GM12878 (cell line): ENCODE data around the gene ITPR2. TPM values are rescaled to one million over a fixed set of nuclear protein-coding genes. Genes with fewer than 3 reads are reported as not detected.

Experiments
- ATAC-seq: fragments of 200-7000 bp; cut with Tn5 transposase; 3 replicates; pipeline ENCODE4 v1.9.1; 2020; ENCODE audit warnings: mild to moderate bottlenecking, moderate library complexity
- BruUV-seq: library from RNA; stranded (reverse); fragments of 400-500 nt; replicated peaks from 2 replicates; lab custom pipeline; 2021; lab: Mats Ljungman, UMichigan
- CTCF ChIA-PET: fragments of 300-600 bp; sonication (Branson Sonifier 250); formaldehyde crosslinking; extraction: SDS; loops from one replicate; lab custom pipeline; 2021; ENCODE audit warnings: inconsistent platforms; lab: Yijun Ruan, JAX
- POLR2A ChIA-PET: fragments of 350-600 bp; formaldehyde crosslinking; extraction: SDS; loops from one replicate; lab custom pipeline; 2021; ENCODE audit warnings: inconsistent platforms; lab: Charles Lee
- RAD21 ChIA-PET: fragments of 300-600 bp; sonication (Branson Sonifier 250); formaldehyde crosslinking; loops from one replicate; lab custom pipeline; 2023; ENCODE audit warnings: antibody characterized with exemption; ENCODE audit not compliant: unreplicated experiment; lab: Charles Lee
- SMC1A ChIA-PET: fragments of 300-600 bp; sonication (Branson Sonifier 250); formaldehyde crosslinking; loops from one replicate; lab custom pipeline; 2023; ENCODE audit not compliant: unreplicated experiment, uncharacterized antibody; lab: Charles Lee
- DNase-seq: peaks from one replicate; pipeline ENCODE4 v3.0.0-alpha.2; 2011; ENCODE audit warnings: low read depth, low spot score
- FAIRE-seq: peaks from 3 replicates; lab custom pipeline; 2011; peaks lifted over from hg19 to GRCh38; lab: Jason Lieb, UNC
- H2AFZ ChIP-seq: 2 replicates; pipeline ENCODE4 v1.6.0; 2011; ENCODE audit warnings: low read depth, low read length, control low read depth; ENCODE audit not compliant: control insufficient read depth
- H3K27ac ChIP-seq: 2 replicates; pipeline ENCODE4 v1.5.1; 2011; ENCODE audit warnings: control low read depth; ENCODE audit not compliant: control insufficient read depth, insufficient read depth
- H3K27me3 ChIP-seq, 2 experiments: replicated peaks in 1 of 2; 2 replicates each; pipeline versions ENCODE4 v1.6.0 to v1.6.1; 2011; ENCODE audit warnings: low read length in 1 of 2; ENCODE audit not compliant: control insufficient read depth in 2 of 2, insufficient read depth in 2 of 2
- H3K36me3 ChIP-seq, 2 experiments: 2 replicates each; pipeline ENCODE4 v1.5.1; 2011; ENCODE audit warnings: low read length in 1 of 2; ENCODE audit not compliant: control insufficient read depth in 2 of 2, insufficient read depth in 2 of 2
- H3K4me1 ChIP-seq: 2 replicates; pipeline ENCODE4 v1.6.1; 2011; ENCODE audit warnings: mild to moderate bottlenecking, low read length, moderate library complexity, mixed read lengths; ENCODE audit not compliant: control insufficient read depth, insufficient read depth
- H3K4me2 ChIP-seq: 2 replicates; pipeline ENCODE4 v1.6.0; 2011; ENCODE audit warnings: control low read depth; ENCODE audit not compliant: control insufficient read depth, insufficient read depth
- H3K4me3 ChIP-seq: fragments of 200-600 bp; sonication (generic); 2 replicates; pipeline ENCODE4 v1.5.1; 2016
- H3K79me2 ChIP-seq: 2 replicates; pipeline ENCODE4 v1.6.0; 2011; ENCODE audit warnings: low read length; ENCODE audit not compliant: control insufficient read depth, insufficient read depth
- H3K9ac ChIP-seq: 2 replicates; pipeline ENCODE4 v1.8.0; 2011; ENCODE audit warnings: low read length, control low read depth, mixed read lengths; ENCODE audit not compliant: control insufficient read depth, insufficient read depth
- H3K9me3 ChIP-seq: replicated peaks from 3 replicates; pipeline ENCODE4 v1.5.1; 2011; ENCODE audit warnings: mild to moderate bottlenecking, low read length; ENCODE audit not compliant: control insufficient read depth, insufficient read depth
- H4K20me1 ChIP-seq: 2 replicates; pipeline ENCODE4 v1.6.0; 2011; ENCODE audit not compliant: control insufficient read depth, insufficient read depth
- ATF7 ChIP-seq: fragments of 450-650 bp; IDR thresholded peaks from 2 replicates; pipeline ENCODE4 v1.6.1; 2016; ENCODE audit warnings: low read depth, mild to moderate bottlenecking
- BACH1 ChIP-seq: fragments of 450-650 bp; IDR thresholded peaks from 2 replicates; pipeline ENCODE4 v1.6.1; 2017; ENCODE audit warnings: mild to moderate bottlenecking, borderline replicate concordance
- BRCA1 ChIP-seq: IDR thresholded peaks from 2 replicates; pipeline ENCODE4 v1.6.1; 2011; ENCODE audit warnings: low read depth, low read length, improper control_type of control experiment
- DPF2 ChIP-seq: fragments of 450-650 bp; IDR thresholded peaks from 2 replicates; pipeline ENCODE4 v1.6.1; 2017; ENCODE audit warnings: mild to moderate bottlenecking
- ESRRA ChIP-seq: IDR thresholded peaks from 2 replicates; pipeline ENCODE4 v1.6.1; 2012; ENCODE audit warnings: mild to moderate bottlenecking, low read length, improper control_type of control experiment
- IKZF1 ChIP-seq: fragments of 450-650 bp; conservative IDR thresholded peaks from 2 replicates; pipeline ENCODE4 v1.6.1; 2017; ENCODE audit warnings: antibody characterized with exemption, mild to moderate bottlenecking
- KDM1A ChIP-seq: fragments of 200-600 bp; sonication (generic); IDR thresholded peaks from 2 replicates; pipeline ENCODE4 v1.6.1; 2016; ENCODE audit warnings: borderline replicate concordance
- MTA3 ChIP-seq: IDR thresholded peaks from 2 replicates; pipeline ENCODE4 v1.6.1; 2012; ENCODE audit warnings: low read length, inconsistent platforms, borderline replicate concordance
- NR2F1 ChIP-seq: fragments of 450-650 bp; conservative IDR thresholded peaks from 2 replicates; pipeline ENCODE4 v1.6.1; 2017; ENCODE audit warnings: mild to moderate bottlenecking
- POLR2AphosphoS5 ChIP-seq: IDR thresholded peaks from 2 replicates; pipeline ENCODE4 v1.6.1; 2011; ENCODE audit warnings: mild to moderate bottlenecking, low read length, inconsistent platforms
- SIN3A ChIP-seq: IDR thresholded peaks from 2 replicates; pipeline ENCODE4 v1.6.1; 2012; ENCODE audit warnings: low read depth, low read length, improper control_type of control experiment
- TCF12 ChIP-seq: IDR thresholded peaks from 2 replicates; pipeline ENCODE4 v1.6.1; 2011; ENCODE audit warnings: low read depth, mild to moderate bottlenecking, low read length
- ZBED1 ChIP-seq: IDR thresholded peaks from 2 replicates; pipeline ENCODE4 v1.6.1; 2016; ENCODE audit warnings: borderline replicate concordance
- ZNF384 ChIP-seq: IDR thresholded peaks from 2 replicates; pipeline ENCODE4 v1.6.1; 2012; ENCODE audit warnings: low read depth, mild to moderate bottlenecking, low read length, improper control_type of control experiment, borderline replicate concordance
- WGBS: methylation state at CpG from one replicate; pipeline ENCODE4 v1.1.6; 2016; ENCODE audit warnings: low lambda C conversion rate; ENCODE audit not compliant: insufficient replicate concordance, insufficient coverage; ENCODE audit errors: missing lambda C conversion rate; 5-methylcytosine and 5-hydroxymethylcytosine counted together
- in situ Hi-C: fragments of 300-500 bp; cut with MboI; formaldehyde crosslinking; loops from 9 replicates; pipeline ENCODE4 v1.14.3; 2018; ENCODE audit warnings: mixed read lengths
- intact Hi-C: fragments of 100-400 bp; cut with micrococcal nuclease; formaldehyde crosslinking; loops from one replicate; pipeline ENCODE4 v1.14.2; 2022; ENCODE audit not compliant: unreplicated experiment
- polyA plus RNA-seq, 11 experiments: library from polyadenylated mRNA; depleted of rRNA in 4 of 11; unstranded in 6 of 11; stranded (reverse) in 5 of 11; fragments of >200 nt; fragmentation: Nextera tagmentation in 4 of 11; fragmentation: Illumina TruSeq in 1 of 11; extraction: Ambion mirVana in 4 of 11; extraction: Trizol in 1 of 11; gene quantifications; 1 replicate in 1 of 11; 2 replicates in 10 of 11; pipeline versions ENCODE4 v1.2.1 to v1.2.3, GENCODE V29; 2011 to 2016; ENCODE audit warnings: inconsistent platforms in 2 of 11, missing spikeins in 2 of 11, low read depth in 1 of 11
- total RNA-seq, 4 experiments: library from RNA; depleted of rRNA in 3 of 4; stranded (reverse); fragments of >200 nt in 3 of 4; fragmentation: Illumina TruSeq in 1 of 4; extraction: Trizol in 1 of 4; gene quantifications; 2 replicates each; pipeline versions ENCODE4 v1.2.1 to v1.2.3, GENCODE V29; 2013 to 2021
- TF ChIP-seq, protein P1 (sequence below): fragments of 450-650 bp; IDR thresholded peaks from 2 replicates; pipeline ENCODE4 v1.6.1; 2018; ENCODE audit warnings: mild to moderate bottlenecking, low read depth, moderate library complexity; ENCODE audit not compliant: partially characterized antibody

Gene ITPR2
- total and polyA plus RNA-seq, 10 of the 15 experiments (the other 5 are each of a cell fraction or from before 2014, with no cell fraction given): 7.5 to 76.2 (median 47.1) TPM

DNA sequence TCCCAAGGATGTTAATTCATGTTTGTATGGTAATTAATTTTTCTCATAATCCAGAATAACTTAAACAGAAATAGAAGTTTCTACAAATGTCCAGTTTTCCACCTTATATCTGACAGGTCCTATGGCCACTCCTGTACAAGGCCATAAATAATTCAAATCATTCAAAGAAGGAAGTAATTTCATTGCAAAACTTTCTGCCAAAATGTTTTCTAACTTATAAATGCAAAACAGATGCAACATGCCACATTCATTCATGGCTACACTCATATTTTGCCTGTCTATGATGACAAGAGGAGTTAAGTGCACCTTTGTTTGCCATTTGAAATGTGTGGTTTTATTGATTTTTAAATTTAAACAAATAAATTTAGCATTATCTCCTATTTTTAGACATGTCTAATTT is 34.4 kb downstream of the ITPR2 start:
- intact Hi-C loops: no loop called here
- peaks cover 38% of the 10 kb centered on the region for H3K79me2 ChIP-seq
- FAIRE-seq (no peak), ATAC-seq (no peak; the same call in 1 of the 3 replicates), DNase-seq (no peak)
- H3K27me3 ChIP-seq: no peaks in the 10 kb centered on the region
- H3K4me3 ChIP-seq: peak overlapping the region; percentile 29; the same call in 1 of the 2 replicates
- H3K27ac ChIP-seq: peak overlapping the region; percentile 22; the same call in 1 of the 2 replicates
- ChIA-PET SMC1A (interaction anchor here (0.8 to 2.3 kb wide), 9 partner anchors 9 to 81 kb away, joined by 4 to 12 read pairs (median 4); partner anchors contain the start of gene ITPR2), RAD21 (interaction anchor here (0.6 to 1.9 kb wide), 7 partner anchors 10 to 174 kb away, joined by 3 to 6 read pairs (median 4); no protein-coding TSS in a partner anchor), POLR2A (interaction anchor here (1.0 kb wide), 2 partner anchors 9 to 22 kb away, joined by 3 to 4 read pairs; no protein-coding TSS in a partner anchor), CTCF (interaction anchor here (0.8 to 1.2 kb wide), 3 partner anchors 32 to 507 kb away, joined by 3 to 6 read pairs (median 3); no protein-coding TSS in a partner anchor)
- H2AFZ ChIP-seq: no peak overlapping the region
- H3K36me3 ChIP-seq: peaks cover 7 to 8% of the 10 kb centered on the region in 2 experiments; a peak in 3 of 4 replicates
- H3K9ac ChIP-seq: no peak overlapping the region
- peaks cover 2% of the 10 kb centered on the region; the same call in 1 of the 3 replicates for H3K9me3 ChIP-seq
- in situ Hi-C loops: no loop called here
- no peak overlapping the region; the same call in 1 of the 2 replicates for H3K4me2 ChIP-seq
- no peaks in the 10 kb centered on the region for H4K20me1 ChIP-seq
- BruUV-seq: no TSS peak
- H3K4me1 ChIP-seq: peaks cover 24% of the 10 kb centered on the region
- TF ChIP-seq BACH1: no peak

DNA sequence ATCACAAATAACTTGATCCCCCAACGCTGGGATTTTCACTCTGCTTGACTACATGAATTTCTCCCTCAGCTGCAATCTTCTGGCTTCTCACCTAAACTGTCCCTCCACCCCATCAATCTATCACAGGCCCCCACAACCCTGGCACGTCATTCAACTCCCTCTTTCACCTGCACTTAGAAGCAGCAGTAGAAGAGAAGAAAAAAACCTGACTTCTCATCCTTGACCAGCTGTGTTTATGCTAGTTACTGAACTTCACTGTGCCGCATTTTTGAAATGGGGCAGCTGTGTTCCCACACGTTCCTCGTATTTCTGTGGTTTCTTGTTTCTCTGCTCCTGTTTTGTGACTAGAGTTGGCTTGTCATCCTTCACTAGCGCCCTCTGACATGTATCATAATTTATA is 35.0 kb downstream of the ITPR2 start:
- ChIA-PET SMC1A (interaction anchor here (0.7 to 2.3 kb wide), 12 partner anchors 9 to 82 kb away, joined by 3 to 12 read pairs (median 4); partner anchors contain the start of gene ITPR2), RAD21 (interaction anchor here (0.6 to 1.9 kb wide), 9 partner anchors 10 to 175 kb away, joined by 3 to 6 read pairs (median 4); no protein-coding TSS in a partner anchor), CTCF (interaction anchor here (0.7 to 1.2 kb wide), 7 partner anchors 10 to 507 kb away, joined by 3 to 6 read pairs (median 3); no protein-coding TSS in a partner anchor), POLR2A (interaction anchor here (0.7 to 1.7 kb wide), 5 partner anchors 8 to 212 kb away, joined by 3 to 5 read pairs (median 3); no protein-coding TSS in a partner anchor)
- WGBS: 36% methylated on average over 6 of the region's 6 CpGs
- H3K4me1 ChIP-seq: peaks cover 24% of the 10 kb centered on the region
- peak overlapping the region; percentile 49 for H2AFZ ChIP-seq
- H3K27me3 ChIP-seq: no peaks in the 10 kb centered on the region
- in situ Hi-C loops: no loop called here
- H3K9ac ChIP-seq: no peak overlapping the region
- H3K79me2 ChIP-seq: peaks cover 35% of the 10 kb centered on the region
- peak overlapping the region; percentile 22; the same call in 1 of the 2 replicates for H3K27ac ChIP-seq
- intact Hi-C loops: no loop called here
- peak overlapping the region; percentile 61; the same call in 1 of the 2 replicates for H3K4me2 ChIP-seq
- no peaks in the 10 kb centered on the region for H4K20me1 ChIP-seq
- peak overlapping the region; percentile 29; the same call in 1 of the 2 replicates for H3K4me3 ChIP-seq
- H3K36me3 ChIP-seq: peaks cover 7 to 8% of the 10 kb centered on the region in 2 experiments; a peak in 3 of 4 replicates
- H3K9me3 ChIP-seq: peaks cover 2% of the 10 kb centered on the region; the same call in 1 of the 3 replicates
- FAIRE-seq (peak; percentile 81), DNase-seq (peak; percentile 53), ATAC-seq (peak; percentile 82)
- no TSS peak for BruUV-seq
- TF ChIP-seq ATF7 (peak; percentile 53), MTA3 (no peak), ZBED1 (peak; percentile 54; the same call in 1 of the 2 replicates), BRCA1 (no peak), NR2F1 (no peak), DPF2 (0 out of 2 replicates have a peak, but pooled peaks have one; percentile 40), SIN3A (peak; percentile 32; the same call in 1 of the 2 replicates), KDM1A (no peak), ESRRA (no peak), TCF12 (peak; percentile 74; the same call in 1 of the 2 replicates), ZNF384 (peak; percentile 35; the same call in 1 of the 2 replicates), IKZF1 (no peak; the same call in 1 of the 2 replicates), POLR2AphosphoS5 (no peak)
- TF ChIP-seq, protein P1, sequence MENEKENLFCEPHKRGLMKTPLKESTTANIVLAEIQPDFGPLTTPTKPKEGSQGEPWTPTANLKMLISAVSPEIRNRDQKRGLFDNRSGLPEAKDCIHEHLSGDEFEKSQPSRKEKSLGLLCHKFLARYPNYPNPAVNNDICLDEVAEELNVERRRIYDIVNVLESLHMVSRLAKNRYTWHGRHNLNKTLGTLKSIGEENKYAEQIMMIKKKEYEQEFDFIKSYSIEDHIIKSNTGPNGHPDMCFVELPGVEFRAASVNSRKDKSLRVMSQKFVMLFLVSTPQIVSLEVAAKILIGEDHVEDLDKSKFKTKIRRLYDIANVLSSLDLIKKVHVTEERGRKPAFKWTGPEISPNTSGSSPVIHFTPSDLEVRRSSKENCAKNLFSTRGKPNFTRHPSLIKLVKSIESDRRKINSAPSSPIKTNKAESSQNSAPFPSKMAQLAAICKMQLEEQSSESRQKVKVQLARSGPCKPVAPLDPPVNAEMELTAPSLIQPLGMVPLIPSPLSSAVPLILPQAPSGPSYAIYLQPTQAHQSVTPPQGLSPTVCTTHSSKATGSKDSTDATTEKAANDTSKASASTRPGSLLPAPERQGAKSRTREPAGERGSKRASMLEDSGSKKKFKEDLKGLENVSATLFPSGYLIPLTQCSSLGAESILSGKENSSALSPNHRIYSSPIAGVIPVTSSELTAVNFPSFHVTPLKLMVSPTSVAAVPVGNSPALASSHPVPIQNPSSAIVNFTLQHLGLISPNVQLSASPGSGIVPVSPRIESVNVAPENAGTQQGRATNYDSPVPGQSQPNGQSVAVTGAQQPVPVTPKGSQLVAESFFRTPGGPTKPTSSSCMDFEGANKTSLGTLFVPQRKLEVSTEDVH: no peak
